GM06990 (cell line): ENCODE measurements around the gene ANO7.

Source experiments
- DNase-seq: peaks from one replicate; pipeline ENCODE4 v3.0.0-alpha.2; 2011; ENCODE audit not compliant: insufficient read length; ENCODE audit errors: extremely low read depth
- H3K27me3 ChIP-seq: replicated peaks from 2 replicates; pipeline ENCODE4 v1.6.0; 2011; ENCODE audit warnings: low read length; ENCODE audit not compliant: control insufficient read depth, insufficient read depth
- H3K36me3 ChIP-seq: 2 replicates; pipeline ENCODE4 v1.5.1; 2011; ENCODE audit warnings: low read length; ENCODE audit not compliant: control insufficient read depth, insufficient read depth
- H3K4me3 ChIP-seq: replicated peaks from 2 replicates; pipeline ENCODE4 v1.5.1; 2011; ENCODE audit warnings: low read depth, mild to moderate bottlenecking, control low read depth, low read length
- TF ChIP-seq, protein P1 (sequence below): IDR thresholded peaks from 2 replicates; pipeline ENCODE4 v1.5.1; 2011; ENCODE audit warnings: low read length, control low read depth, mild to moderate bottlenecking, inconsistent platforms; ENCODE audit not compliant: insufficient read depth, poor library complexity, severe bottlenecking

The ANO7 gene

DNA sequence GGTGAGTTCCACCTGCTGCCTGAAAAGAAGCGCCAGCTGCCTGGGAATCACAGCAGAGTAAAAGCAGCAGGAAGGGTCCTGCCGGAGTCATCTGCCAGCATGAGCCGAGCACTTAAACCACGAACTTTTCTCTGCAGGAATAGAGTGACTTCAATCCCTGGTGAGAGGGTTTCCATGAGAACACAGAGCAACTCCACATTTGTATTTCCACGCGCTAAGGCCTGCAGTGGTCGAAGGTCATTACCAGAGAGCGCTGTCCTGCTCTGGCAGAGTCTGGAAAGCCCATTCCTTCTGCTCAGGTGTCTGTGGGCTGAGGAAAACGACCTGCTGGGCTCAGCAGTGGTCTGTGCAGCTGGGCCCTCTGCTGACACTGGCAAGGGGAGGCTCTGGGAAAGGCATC, 45.9 kb upstream of the ANO7 start:
- peaks cover 19% of the 10 kb centered on the region for H3K36me3 ChIP-seq
- no peaks in the 10 kb centered on the region for H3K27me3 ChIP-seq
- TF ChIP-seq, protein P1, sequence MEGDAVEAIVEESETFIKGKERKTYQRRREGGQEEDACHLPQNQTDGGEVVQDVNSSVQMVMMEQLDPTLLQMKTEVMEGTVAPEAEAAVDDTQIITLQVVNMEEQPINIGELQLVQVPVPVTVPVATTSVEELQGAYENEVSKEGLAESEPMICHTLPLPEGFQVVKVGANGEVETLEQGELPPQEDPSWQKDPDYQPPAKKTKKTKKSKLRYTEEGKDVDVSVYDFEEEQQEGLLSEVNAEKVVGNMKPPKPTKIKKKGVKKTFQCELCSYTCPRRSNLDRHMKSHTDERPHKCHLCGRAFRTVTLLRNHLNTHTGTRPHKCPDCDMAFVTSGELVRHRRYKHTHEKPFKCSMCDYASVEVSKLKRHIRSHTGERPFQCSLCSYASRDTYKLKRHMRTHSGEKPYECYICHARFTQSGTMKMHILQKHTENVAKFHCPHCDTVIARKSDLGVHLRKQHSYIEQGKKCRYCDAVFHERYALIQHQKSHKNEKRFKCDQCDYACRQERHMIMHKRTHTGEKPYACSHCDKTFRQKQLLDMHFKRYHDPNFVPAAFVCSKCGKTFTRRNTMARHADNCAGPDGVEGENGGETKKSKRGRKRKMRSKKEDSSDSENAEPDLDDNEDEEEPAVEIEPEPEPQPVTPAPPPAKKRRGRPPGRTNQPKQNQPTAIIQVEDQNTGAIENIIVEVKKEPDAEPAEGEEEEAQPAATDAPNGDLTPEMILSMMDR, result no peak

DNA sequence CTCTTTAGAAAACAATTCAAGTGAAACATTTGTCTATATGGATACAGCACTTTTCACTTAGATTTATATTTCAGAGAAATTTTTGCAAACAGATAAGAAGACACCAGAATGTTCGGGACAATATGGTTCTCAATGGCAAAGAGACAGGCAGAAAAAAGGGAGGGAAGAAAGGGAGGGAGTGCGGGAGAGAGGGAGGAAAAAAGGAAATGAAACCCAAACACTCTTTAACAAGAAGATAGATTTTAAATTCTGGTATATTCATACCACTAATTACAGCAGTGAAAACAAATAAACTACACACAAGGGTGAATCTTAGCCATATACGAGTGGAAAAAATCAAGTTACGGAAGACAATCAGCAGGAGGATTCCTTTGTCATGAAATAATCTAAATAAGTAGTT, 42.2 kb upstream of the ANO7 start:
- H3K27me3 ChIP-seq, result no peaks in the 10 kb centered on the region
- TF ChIP-seq, protein P1, result no peak
- H3K4me3 ChIP-seq, result no peak overlapping the region
- no peak for DNase-seq
- H3K36me3 ChIP-seq, result peaks cover 2% of the 10 kb centered on the region; the same call in 1 of the 2 replicates

More for the DNA sequence above, 45.9 kb upstream of the ANO7 start:
- no peak for DNase-seq
- H3K4me3 ChIP-seq, result no peak overlapping the region

DNA sequence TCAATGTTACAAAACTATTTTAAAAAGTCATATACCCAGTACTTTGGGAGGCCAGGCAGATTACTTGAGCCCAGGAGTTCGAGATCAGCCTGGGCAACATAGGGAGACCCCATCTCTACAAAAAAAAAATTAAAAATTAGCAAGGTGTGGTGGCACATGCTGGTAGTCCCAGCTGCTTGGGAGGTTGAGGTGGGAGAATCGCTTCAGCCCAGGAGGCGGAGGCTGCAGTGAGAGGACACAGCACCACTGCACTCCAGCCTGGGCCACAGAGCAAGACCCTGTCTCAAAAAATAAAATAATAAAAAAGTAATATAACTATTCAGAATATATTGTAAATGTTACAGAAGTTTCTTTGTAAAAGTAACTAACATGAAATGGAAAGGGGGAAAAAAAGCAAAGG, 41.1 kb upstream of the ANO7 start:
- Histone ChIP-seq H3K27me3 (no peaks in the 10 kb centered on the region), H3K36me3 (peaks cover 2% of the 10 kb centered on the region; the same call in 1 of the 2 replicates), H3K4me3 (no peak overlapping the region)
- no peak for DNase-seq
- TF ChIP-seq, protein P1, result no peak

DNA sequence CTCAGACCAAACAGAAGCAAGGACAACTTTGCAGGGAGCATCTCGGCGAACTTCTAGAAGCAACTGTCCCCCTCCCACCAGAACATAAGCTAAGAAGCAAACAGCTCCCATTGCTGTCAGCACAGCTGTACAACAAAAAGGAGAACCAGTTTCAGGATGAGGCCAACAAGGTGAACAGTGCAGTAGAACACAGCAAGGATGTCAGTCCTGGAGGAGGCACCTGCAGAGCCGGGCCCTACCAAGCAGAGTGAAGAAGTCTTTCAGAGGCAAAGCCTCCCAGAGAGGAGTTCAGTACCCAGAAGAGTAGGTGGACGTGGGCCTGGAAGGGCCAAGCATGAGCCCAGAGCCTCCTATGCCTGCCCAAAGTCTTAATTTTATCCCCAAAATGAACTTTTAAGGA, 40.2 kb upstream of the ANO7 start:
- H3K4me3 ChIP-seq, result peak overlapping the region; percentile 86
- no peaks in the 10 kb centered on the region for H3K27me3 ChIP-seq
- H3K36me3 ChIP-seq, result no peaks in the 10 kb centered on the region; the same call in 1 of the 2 replicates
- DNase-seq, result no peak
- TF ChIP-seq, protein P1, result no peak

DNA sequence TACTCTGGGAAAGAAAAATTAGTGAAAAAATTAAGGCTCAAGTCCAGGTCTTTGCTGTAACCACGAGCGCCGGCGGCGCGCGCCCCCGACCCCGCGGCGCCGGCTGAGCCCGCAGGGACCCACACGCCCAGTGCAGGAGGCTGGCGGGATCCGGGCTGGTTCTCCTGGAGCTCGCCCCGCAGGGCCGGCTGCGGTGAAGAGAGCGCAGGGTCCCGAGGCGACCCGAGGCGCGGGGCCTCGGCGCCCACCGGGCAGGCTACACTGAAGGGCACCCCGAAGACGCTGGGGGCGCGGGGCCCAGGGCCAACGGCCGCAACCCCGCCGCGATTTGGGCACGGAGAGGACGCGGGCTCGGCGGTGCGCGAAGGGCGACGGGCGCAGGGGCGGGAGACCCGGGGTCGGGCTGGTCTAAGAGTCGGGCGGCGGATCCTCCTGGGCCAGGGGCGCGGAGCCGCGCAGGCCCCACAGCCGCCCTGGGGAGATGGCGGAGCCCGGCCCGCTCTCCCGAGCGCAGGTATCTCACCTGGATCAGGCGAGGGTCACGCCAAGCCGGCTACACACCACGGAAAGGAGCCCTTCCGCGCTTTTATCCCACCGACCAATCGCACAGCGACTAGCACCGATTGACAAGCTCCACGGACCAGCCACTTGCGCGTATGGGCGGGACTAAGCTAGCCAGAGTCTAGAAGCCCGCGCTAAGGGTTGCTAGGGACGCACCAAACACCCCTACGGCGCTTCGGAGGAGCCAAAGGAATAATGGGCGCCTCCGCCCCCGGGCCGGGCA, 39.4 kb upstream of the ANO7 start, which contains the start of gene PASK:
TSS of gene PASK (minus strand) at position 582 of the 784 bp plus-strand sequence. CDS start 6,440 bp downstream, outside the sequence.
- H3K27me3 ChIP-seq, result no peaks in the 10 kb centered on the region
- DNase-seq, result peak; percentile 86

More for the DNA sequence above, 39.4 kb upstream of the ANO7 start, which contains the start of gene PASK:
- TF ChIP-seq, protein P1, result no peak
- Histone ChIP-seq H3K4me3 (peak within 1 kb of the TSS; percentile 93), H3K36me3 (peaks cover 2% of the 10 kb centered on the region)
